Osteoblast (primary cell): ENCODE measurements around the gene LZTR1. TPM values are rescaled to one million over a fixed set of nuclear protein-coding genes. Genes with fewer than 3 reads are reported as not detected.
"Not testable (repeated sequence)": the region's sequence is repeated elsewhere in the genome, so short reads cannot be mapped to it uniquely, and the experiment has no call there.

Experiments used
- DNase-seq: peaks from one replicate; pipeline ENCODE4 v3.0.0; 2011; ENCODE audit warnings: low spot score, mixed read lengths; ENCODE audit not compliant: insufficient read length; ENCODE audit errors: missing footprints
- H2AFZ ChIP-seq: 2 replicates; pipeline ENCODE4 v1.6.0; 2011; ENCODE audit warnings: mild to moderate bottlenecking, low read length
- H3K27ac ChIP-seq: 2 replicates; pipeline ENCODE4 v1.5.1; 2011; ENCODE audit warnings: mild to moderate bottlenecking, low read depth, low read length, moderate library complexity
- H3K27me3 ChIP-seq: 2 replicates; pipeline ENCODE4 v1.6.0; 2012; ENCODE audit warnings: mild to moderate bottlenecking, control low read depth, inconsistent platforms, low read length, moderate library complexity; ENCODE audit not compliant: insufficient read depth
- H3K36me3 ChIP-seq: 2 replicates; pipeline ENCODE4 v1.5.1; 2011; ENCODE audit warnings: mild to moderate bottlenecking, low read length, control low read depth, moderate library complexity; ENCODE audit not compliant: insufficient read depth
- H3K4me1 ChIP-seq: 2 replicates; pipeline ENCODE4 v1.5.1; 2011; ENCODE audit warnings: mild to moderate bottlenecking, low read length, control low read depth, moderate library complexity; ENCODE audit not compliant: insufficient read depth
- H3K4me2 ChIP-seq: 2 replicates; pipeline ENCODE4 v1.6.0; 2011; ENCODE audit warnings: mild to moderate bottlenecking, low read length; ENCODE audit not compliant: insufficient read depth
- H3K4me3 ChIP-seq: fragments of 200-600 bp; sonication (generic); 3 replicates; pipeline ENCODE4 v1.5.1; 2012; ENCODE audit warnings: mild to moderate bottlenecking, low read length, inconsistent platforms; ENCODE audit not compliant: insufficient read depth
- H3K79me2 ChIP-seq: 2 replicates; pipeline ENCODE4 v1.6.0; 2012; ENCODE audit warnings: mild to moderate bottlenecking, low read length, control low read depth, inconsistent platforms; ENCODE audit not compliant: insufficient read depth
- H3K9me3 ChIP-seq: 2 replicates; pipeline ENCODE4 v1.5.1; 2011; ENCODE audit warnings: low read depth, low read length, control low read depth
- H4K20me1 ChIP-seq: 2 replicates; pipeline ENCODE4 v1.6.0; 2012; ENCODE audit warnings: mild to moderate bottlenecking, low read length, control low read depth; ENCODE audit not compliant: insufficient read depth
- total RNA-seq: library from RNA; depleted of rRNA; stranded (reverse); fragments of >200 nt; gene quantifications from 2 replicates; pipeline ENCODE4 v1.2.3, GENCODE V29; 2012
- TF ChIP-seq, protein P1 (sequence below): IDR thresholded peaks from 2 replicates; pipeline ENCODE4 v1.5.1; 2011; ENCODE audit warnings: mild to moderate bottlenecking, low read depth, low read length, moderate library complexity; ENCODE audit errors: extremely low read depth

LZTR1 gene
- total RNA-seq, 1 donor, result 56.8 TPM

DNA sequence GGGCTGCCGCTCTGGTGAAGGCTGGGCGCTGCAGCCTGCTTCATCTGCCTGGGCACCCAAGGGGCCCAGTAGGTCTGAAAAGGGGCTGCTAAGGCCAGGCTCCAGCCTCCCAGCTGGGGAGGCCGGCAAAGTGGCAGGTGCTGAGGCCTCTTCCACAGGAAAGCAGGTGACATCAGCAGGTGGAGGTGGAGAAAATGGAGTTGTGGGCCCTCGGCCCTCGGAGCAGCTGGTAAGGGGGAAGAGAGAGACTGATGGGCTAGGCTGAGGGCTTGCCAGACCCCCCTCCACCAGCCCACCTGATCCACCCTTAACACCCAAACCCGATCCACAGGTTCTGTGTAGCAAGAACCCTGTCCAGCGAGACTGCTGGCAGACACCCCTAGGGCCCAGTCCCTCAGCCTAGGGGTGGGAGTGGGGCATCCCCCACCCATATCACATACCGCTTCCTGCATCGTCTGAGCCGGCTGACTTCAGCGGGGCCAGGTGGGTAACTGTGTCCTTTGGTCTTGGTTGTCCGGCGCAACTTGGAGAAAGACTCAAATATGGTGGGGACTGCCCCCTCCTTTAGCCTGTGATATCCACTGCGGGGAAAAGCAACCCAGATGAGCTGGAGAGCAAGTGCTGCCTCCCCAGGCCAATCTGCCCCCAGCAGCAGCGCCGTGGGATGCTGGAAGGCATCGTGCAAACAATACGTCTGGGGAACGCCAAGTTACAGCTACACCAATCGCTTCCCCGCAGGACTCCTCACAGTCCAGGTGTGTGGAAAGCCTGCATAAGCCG, 18.3 kb downstream of the LZTR1 start:
- H3K36me3 ChIP-seq, result peaks cover 36% of the 10 kb centered on the region
- TF ChIP-seq, protein P1, sequence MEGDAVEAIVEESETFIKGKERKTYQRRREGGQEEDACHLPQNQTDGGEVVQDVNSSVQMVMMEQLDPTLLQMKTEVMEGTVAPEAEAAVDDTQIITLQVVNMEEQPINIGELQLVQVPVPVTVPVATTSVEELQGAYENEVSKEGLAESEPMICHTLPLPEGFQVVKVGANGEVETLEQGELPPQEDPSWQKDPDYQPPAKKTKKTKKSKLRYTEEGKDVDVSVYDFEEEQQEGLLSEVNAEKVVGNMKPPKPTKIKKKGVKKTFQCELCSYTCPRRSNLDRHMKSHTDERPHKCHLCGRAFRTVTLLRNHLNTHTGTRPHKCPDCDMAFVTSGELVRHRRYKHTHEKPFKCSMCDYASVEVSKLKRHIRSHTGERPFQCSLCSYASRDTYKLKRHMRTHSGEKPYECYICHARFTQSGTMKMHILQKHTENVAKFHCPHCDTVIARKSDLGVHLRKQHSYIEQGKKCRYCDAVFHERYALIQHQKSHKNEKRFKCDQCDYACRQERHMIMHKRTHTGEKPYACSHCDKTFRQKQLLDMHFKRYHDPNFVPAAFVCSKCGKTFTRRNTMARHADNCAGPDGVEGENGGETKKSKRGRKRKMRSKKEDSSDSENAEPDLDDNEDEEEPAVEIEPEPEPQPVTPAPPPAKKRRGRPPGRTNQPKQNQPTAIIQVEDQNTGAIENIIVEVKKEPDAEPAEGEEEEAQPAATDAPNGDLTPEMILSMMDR, result peak; percentile 12
- peak overlapping the region; percentile 98 for H3K4me2 ChIP-seq
- peaks cover 31% of the 10 kb centered on the region for H3K79me2 ChIP-seq
- peak; percentile 80 for DNase-seq
- peaks cover 26% of the 10 kb centered on the region for H3K4me1 ChIP-seq
- H2AFZ ChIP-seq, result no peak overlapping the region
- H3K27ac ChIP-seq, result peak overlapping the region; percentile 98
- peaks cover 11% of the 10 kb centered on the region for H4K20me1 ChIP-seq
- no peaks in the 10 kb centered on the region for H3K9me3 ChIP-seq
- no peaks in the 10 kb centered on the region for H3K27me3 ChIP-seq
- H3K4me3 ChIP-seq, result peak overlapping the region; percentile 82

DNA sequence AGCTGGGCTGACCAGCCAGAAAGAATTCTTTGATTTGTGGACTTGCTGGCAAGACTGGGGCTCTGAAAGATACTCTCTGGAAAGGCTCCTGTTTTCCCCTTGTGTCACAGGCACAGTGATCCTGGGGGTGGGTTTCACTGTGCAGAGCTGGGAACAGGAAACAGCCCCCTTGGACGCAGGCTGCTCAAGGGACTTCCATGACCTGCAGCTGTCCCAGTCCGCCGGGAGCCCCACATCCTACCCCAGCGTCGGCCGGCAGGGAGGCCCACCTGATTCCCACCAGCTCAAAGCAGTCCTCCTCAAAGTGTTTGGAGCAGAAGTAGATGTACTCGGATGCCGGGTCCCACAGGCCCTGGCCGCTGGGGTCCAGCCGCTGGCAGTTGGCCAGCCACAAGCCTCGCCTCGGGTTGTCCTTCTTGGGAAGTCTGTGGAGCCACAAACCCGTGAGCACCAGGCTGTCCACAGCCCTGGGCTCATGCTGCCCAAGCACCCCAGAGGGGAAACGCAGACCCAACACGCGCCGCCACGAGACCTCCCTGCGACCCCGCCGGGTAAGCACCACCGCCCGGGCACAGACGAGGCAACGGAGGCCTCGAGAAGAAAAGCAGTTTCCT, 19.0 kb downstream of the LZTR1 start:
- Histone ChIP-seq H4K20me1 (peaks cover 11% of the 10 kb centered on the region), H3K4me3 (peak overlapping the region; percentile 82), H3K27me3 (no peaks in the 10 kb centered on the region), H2AFZ (peak overlapping the region; percentile 76), H3K4me1 (peaks cover 26% of the 10 kb centered on the region), H3K27ac (peak overlapping the region; percentile 98), H3K4me2 (peak overlapping the region; percentile 98), H3K9me3 (no peaks in the 10 kb centered on the region), H3K79me2 (peaks cover 31% of the 10 kb centered on the region), H3K36me3 (peaks cover 34% of the 10 kb centered on the region)
- TF ChIP-seq, protein P1, result peak; percentile 3
- DNase-seq, result peak; percentile 84

DNA sequence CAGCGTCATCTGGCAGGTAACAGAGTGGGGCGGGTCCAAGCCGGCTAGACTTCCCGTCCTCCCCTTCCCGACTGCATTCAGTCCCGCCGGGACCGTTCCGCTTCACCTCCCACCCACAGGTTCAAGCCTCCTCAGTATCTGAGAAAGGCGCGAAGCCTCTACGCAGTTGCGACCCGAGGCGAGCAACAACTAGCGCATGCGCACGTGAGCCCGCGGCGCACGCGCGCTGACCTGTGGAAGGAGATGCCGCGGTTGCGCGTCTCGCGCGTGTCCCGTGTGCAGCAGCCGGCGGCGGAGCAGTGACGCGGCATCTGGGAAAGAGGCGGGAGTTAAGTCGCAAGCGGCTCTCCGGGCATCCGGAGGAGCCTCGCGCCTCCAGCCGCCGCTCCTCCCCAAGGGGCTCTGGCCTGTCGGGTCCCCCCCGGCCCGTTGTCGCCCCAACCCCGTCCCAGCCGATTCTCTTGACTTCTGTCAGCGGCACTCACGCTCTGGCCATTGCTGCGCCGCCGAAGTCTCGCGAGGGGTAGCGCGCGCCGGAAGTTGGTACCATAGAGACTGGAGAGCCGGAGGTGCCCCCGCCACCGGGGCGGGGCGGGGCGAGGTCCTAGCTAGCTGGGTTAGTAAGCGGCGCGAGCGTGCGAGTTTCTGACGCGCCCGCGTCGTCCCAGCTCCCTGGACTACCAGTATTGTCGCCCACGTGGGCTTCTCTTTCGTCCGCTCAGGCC, 19.7 kb downstream of the LZTR1 start, which contains the start of gene THAP7:
THAP7 (minus strand) TSS at position 518 of the 725 bp plus-strand sequence; CDS start at position 311, 207 bp downstream.
- Histone ChIP-seq H3K27ac (peak within 1 kb of the TSS; percentile 98), H4K20me1 (peaks cover 11% of the 10 kb centered on the region), H3K36me3 (peaks cover 32% of the 10 kb centered on the region), H3K79me2 (peaks cover 31% of the 10 kb centered on the region), H2AFZ (peak within 1 kb of the TSS; percentile 85), H3K4me2 (peak within 1 kb of the TSS; percentile 98), H3K27me3 (no peaks in the 10 kb centered on the region), H3K4me1 (peaks cover 26% of the 10 kb centered on the region), H3K9me3 (no peaks in the 10 kb centered on the region), H3K4me3 (peak within 1 kb of the TSS; percentile 82)
- peak; percentile 99 for DNase-seq
- TF ChIP-seq, protein P1, result no peak

DNA sequence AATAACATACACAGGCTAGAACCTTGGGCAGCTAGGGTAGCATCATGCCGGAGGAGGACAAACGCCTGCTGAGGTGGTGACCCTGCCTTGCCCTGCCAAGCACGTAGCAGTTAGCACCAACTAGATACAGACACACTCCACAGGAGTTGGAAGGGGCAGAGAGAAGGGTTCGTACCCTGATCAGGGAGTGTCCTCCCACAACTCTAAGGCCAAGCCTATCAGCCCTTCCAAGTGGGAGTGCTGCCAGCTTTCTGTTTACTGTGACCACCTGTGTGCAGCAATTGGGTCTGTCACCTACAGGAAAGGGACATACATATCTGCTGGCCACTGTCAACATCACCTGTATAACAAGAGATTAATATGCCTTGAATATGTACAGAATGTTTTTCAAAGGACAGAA, 21.7 kb downstream of the LZTR1 start:
- Histone ChIP-seq H3K4me3 (no peak overlapping the region), H3K4me2 (peak overlapping the region; percentile 98)
- TF ChIP-seq, protein P1, result no peak

DNA sequence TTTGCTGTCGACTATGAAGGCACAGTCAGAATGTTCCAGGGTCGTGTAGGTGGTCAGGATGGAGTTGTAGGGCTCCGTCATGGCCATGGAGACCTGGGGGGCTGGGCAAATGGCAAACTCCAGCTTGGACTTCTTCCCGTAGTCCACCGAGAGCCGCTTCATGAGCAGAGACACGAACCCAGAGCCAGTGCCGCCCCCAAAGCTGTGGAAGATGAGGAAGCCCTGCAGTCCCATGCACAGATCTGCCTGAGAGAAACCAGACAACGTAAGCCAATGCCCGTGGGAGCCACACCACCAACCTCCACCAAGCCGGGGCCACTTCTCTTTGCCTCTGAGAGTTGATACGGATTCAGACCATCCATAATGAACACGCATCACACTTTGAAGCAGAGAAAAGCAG, 27.1 kb downstream of the LZTR1 start:
- not testable (repeated sequence) for H3K4me2 ChIP-seq, H3K27me3 ChIP-seq, H3K79me2 ChIP-seq, H3K4me3 ChIP-seq, H2AFZ ChIP-seq, H3K9me3 ChIP-seq, H3K36me3 ChIP-seq, H4K20me1 ChIP-seq, H3K27ac ChIP-seq, DNase-seq
- H3K4me1 ChIP-seq, result peaks cover 11% of the 10 kb centered on the region

More for the DNA sequence above, 21.7 kb downstream of the LZTR1 start:
- H3K79me2 ChIP-seq, result peaks cover 31% of the 10 kb centered on the region
- H3K27ac ChIP-seq, result no peak overlapping the region
- H3K27me3 ChIP-seq, result no peaks in the 10 kb centered on the region
- H3K9me3 ChIP-seq, result no peaks in the 10 kb centered on the region
- peaks cover 26% of the 10 kb centered on the region for H3K4me1 ChIP-seq
- no peak for DNase-seq
- H4K20me1 ChIP-seq, result peaks cover 11% of the 10 kb centered on the region
- peaks cover 17% of the 10 kb centered on the region for H3K36me3 ChIP-seq
- no peak overlapping the region for H2AFZ ChIP-seq
